ENCODE results near the gene LAMC2. TPM values are rescaled to one million over a fixed set of nuclear protein-coding genes. Genes with fewer than 3 reads are reported as not detected.

LAMC2 gene
- total RNA-seq, 4 donors from 2014 or later = 24.2 to 46.5 (median 35.5) TPM

- TF ChIP-seq EP300 (IDR thresholded peaks at IDR 0.05) (no peak), POLR2A (IDR thresholded peaks at IDR 0.05) (no peak), POLR2AphosphoS5 (IDR thresholded peaks at IDR 0.05) (no peak), CTCF (IDR thresholded peaks at IDR 0.05) (no peak)
- Histone ChIP-seq H3K4me3 (no peak overlapping the region), H3K36me3 (no peaks in the 10 kb centered on the region), H3K27ac (no peak overlapping the region), H3K9me3 (no peaks in the 10 kb centered on the region), H3K27me3 (no peaks in the 10 kb centered on the region), H3K4me1 (peaks cover 34% of the 10 kb centered on the region)
- 90% methylated on average over 1 of the region's 1 CpG for WGBS
- DNase-seq (ENCODE audit: low spot score in 2 of 2) = no peak
Observed at GRCh38 chr1:183285256-183285655, 99.2 kb downstream of the LAMC2 start.

GRCh38 chr1:183285746-183286145 is 99.7 kb downstream of the LAMC2 start:
- no peak overlapping the region for H3K27ac ChIP-seq
- WGBS = 95% methylated on average over 4 of the region's 4 CpGs
- no peaks in the 10 kb centered on the region for H3K9me3 ChIP-seq
- no peak for DNase-seq (ENCODE audit: low spot score in 2 of 2)
- H3K27me3 ChIP-seq = no peaks in the 10 kb centered on the region
- H3K4me3 ChIP-seq = no peak overlapping the region
- TF ChIP-seq EP300 (IDR thresholded peaks at IDR 0.05) = no peak
- TF ChIP-seq CTCF (IDR thresholded peaks at IDR 0.05) = no peak
- no peak for TF ChIP-seq POLR2A (IDR thresholded peaks at IDR 0.05)
- no peak for TF ChIP-seq POLR2AphosphoS5 (IDR thresholded peaks at IDR 0.05)
- peaks cover 34% of the 10 kb centered on the region for H3K4me1 ChIP-seq
- no peaks in the 10 kb centered on the region for H3K36me3 ChIP-seq

- TF ChIP-seq POLR2A (IDR thresholded peaks at IDR 0.05) = no peak
- no peak for TF ChIP-seq EP300 (IDR thresholded peaks at IDR 0.05)
- TF ChIP-seq CTCF (IDR thresholded peaks at IDR 0.05) = no peak
- TF ChIP-seq POLR2AphosphoS5 (IDR thresholded peaks at IDR 0.05) = no peak
- Histone ChIP-seq H3K27me3 (no peaks in the 10 kb centered on the region), H3K36me3 (no peaks in the 10 kb centered on the region), H3K27ac (no peak overlapping the region), H3K9me3 (no peaks in the 10 kb centered on the region), H3K4me1 (peaks cover 30% of the 10 kb centered on the region), H3K4me3 (no peak overlapping the region)
- DNase-seq (ENCODE audit: low spot score in 2 of 2) = no peak
- 86% methylated on average over 5 of the region's 5 CpGs for WGBS
Observed at GRCh38 chr1:183287191-183287675, 101.2 kb downstream of the LAMC2 start.

- no peak for DNase-seq (ENCODE audit: low spot score in 2 of 2)
- H3K4me3 ChIP-seq = no peak overlapping the region
- H3K4me1 ChIP-seq = peaks cover 29% of the 10 kb centered on the region
- WGBS = 86% methylated on average over 2 of the region's 2 CpGs
- no peak overlapping the region for H3K27ac ChIP-seq
- H3K9me3 ChIP-seq = no peaks in the 10 kb centered on the region
- no peak for TF ChIP-seq POLR2A (IDR thresholded peaks at IDR 0.05)
- TF ChIP-seq CTCF (IDR thresholded peaks at IDR 0.05) = no peak
- no peak for TF ChIP-seq POLR2AphosphoS5 (IDR thresholded peaks at IDR 0.05)
- no peak for TF ChIP-seq EP300 (IDR thresholded peaks at IDR 0.05)
- no peaks in the 10 kb centered on the region for H3K36me3 ChIP-seq
- H3K27me3 ChIP-seq = no peaks in the 10 kb centered on the region
Observed at GRCh38 chr1:183288583-183288982, 102.5 kb downstream of the LAMC2 start.

- H3K27me3 ChIP-seq = no peaks in the 10 kb centered on the region
- WGBS = 95% methylated on average over 2 of the region's 9 CpGs
- H3K36me3 ChIP-seq = no peaks in the 10 kb centered on the region
- no peak overlapping the region for H3K27ac ChIP-seq
- H3K9me3 ChIP-seq = no peaks in the 10 kb centered on the region
- no peak for TF ChIP-seq POLR2AphosphoS5 (IDR thresholded peaks at IDR 0.05)
- no peak for TF ChIP-seq POLR2A (IDR thresholded peaks at IDR 0.05)
- TF ChIP-seq CTCF (IDR thresholded peaks at IDR 0.05) = no peak
- no peak for TF ChIP-seq EP300 (IDR thresholded peaks at IDR 0.05)
- peaks cover 24% of the 10 kb centered on the region for H3K4me1 ChIP-seq
- no peak overlapping the region for H3K4me3 ChIP-seq
- DNase-seq (ENCODE audit: low spot score in 2 of 2) = no peak
Observed at GRCh38 chr1:183289051-183289496, 103.0 kb downstream of the LAMC2 start.
